ENCODE data around the gene RTL1. TPM values are rescaled to one million over a fixed set of nuclear protein-coding genes. Genes with fewer than 3 reads are reported as not detected.

The RTL1 gene
- total RNA-seq, 2 experiments from 2014 or later: not detected

- CTCF ChIA-PET: no interaction called here
- POLR2A ChIA-PET: no interaction called here
Observed at GRCh38 chr14:100838493-100839314, 64.8 kb downstream of the RTL1 start.

GRCh38 chr14:100837805-100838350 lies 65.6 kb downstream of the RTL1 start:
- ChIA-PET CTCF (no interaction called here), POLR2A (no interaction called here)

GRCh38 chr14:100836941-100837804 lies 66.3 kb downstream of the RTL1 start:
- CTCF ChIA-PET: no interaction called here

GRCh38 chr14:100836311-100836805 lies 67.2 kb downstream of the RTL1 start:
- ChIA-PET CTCF (no interaction called here), POLR2A (no interaction called here)

More at GRCh38 chr14:100836941-100837804, 66.3 kb downstream of the RTL1 start:
- POLR2A ChIA-PET: no interaction called here

- ChIA-PET CTCF (no interaction called here), POLR2A (no interaction called here)
Observed at GRCh38 chr14:100835548-100836310, 67.8 kb downstream of the RTL1 start.

- ChIA-PET CTCF (no interaction called here), POLR2A (no interaction called here)
Observed at GRCh38 chr14:100834794-100835547, 68.6 kb downstream of the RTL1 start.

GRCh38 chr14:100834082-100834793 lies 69.3 kb downstream of the RTL1 start:
- ChIA-PET POLR2A (no interaction called here), CTCF (no interaction called here)

- ChIA-PET POLR2A (no interaction called here), CTCF (no interaction called here)
Observed at GRCh38 chr14:100832311-100832960, 71.1 kb downstream of the RTL1 start.

- CTCF ChIA-PET: no interaction called here
Observed at GRCh38 chr14:100830681-100831080, 72.8 kb downstream of the RTL1 start.

More at GRCh38 chr14:100830681-100831080, 72.8 kb downstream of the RTL1 start:
- POLR2A ChIA-PET: no interaction called here

Other genes with a start within 250 kb of the RTL1 start
- gene DLK1, start 176.8 kb downstream of the RTL1 start, total RNA-seq: not detected
- not detected for gene MEG3, start 77.6 kb downstream of the RTL1 start, total RNA-seq

Measured in activated CD8-positive, alpha-beta memory T cell treated with anti-CD3 and anti-CD28 coated beads for 36 hours (primary cell).